NCI-H510A treated with DMSO at 0.1 percent for 48 hours (cell line): Measurements from ENCODE around the gene SAMD4A.

Experiments used
- DNase-seq: peaks from one replicate; lab custom pipeline; 2025; lab: John Stamatoyannopoulos, UW

SAMD4A gene

GRCh38 chr14:54633076-54633475, 66.1 kb downstream of the SAMD4A start:
- no peak for DNase-seq

- no peak for DNase-seq
Measured at GRCh38 chr14:54637270-54638134, 70.6 kb downstream of the SAMD4A start.

- no peak for DNase-seq
Measured at GRCh38 chr14:54638135-54638446, 71.2 kb downstream of the SAMD4A start.

DNA sequence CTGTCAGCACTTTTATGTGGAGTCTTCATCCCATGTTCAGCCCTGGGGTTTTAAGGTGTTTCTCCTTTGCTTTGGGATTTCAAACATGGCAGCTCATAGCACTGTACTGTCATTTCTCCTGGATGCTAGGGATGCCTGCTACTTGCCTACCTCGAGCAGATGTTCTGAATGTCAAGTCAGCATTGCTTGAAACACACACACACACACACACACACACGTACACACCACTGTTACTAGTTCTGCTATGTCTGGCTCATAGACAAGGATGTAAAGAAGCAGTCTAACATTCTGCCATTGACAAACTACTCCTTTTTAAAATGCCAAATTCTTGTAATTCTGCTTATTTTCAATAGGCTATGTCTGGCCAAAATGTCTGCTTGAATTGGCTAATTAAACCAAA, 72.7 kb downstream of the SAMD4A start:
- DNase-seq = no peak

DNA sequence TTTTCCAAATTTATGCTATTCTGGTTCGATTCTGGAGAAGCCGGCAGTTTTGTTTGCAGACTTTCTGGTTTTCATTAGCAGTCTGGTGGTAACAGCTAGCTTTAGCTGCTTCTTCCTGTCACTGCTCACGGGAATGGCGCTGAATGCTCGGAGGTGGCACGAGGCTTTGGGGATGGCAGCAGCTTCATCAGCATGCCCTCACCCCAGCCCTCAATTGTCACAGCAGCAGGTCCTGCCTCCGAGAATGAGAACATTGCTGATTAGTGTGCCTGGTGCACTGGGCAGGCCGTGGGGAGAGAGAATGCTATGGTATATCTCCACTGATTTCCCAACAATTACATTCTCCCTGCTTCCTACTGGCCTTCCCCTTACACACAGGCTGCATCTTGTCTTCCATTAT, 73.6 kb downstream of the SAMD4A start:
- DNase-seq = no peak

GRCh38 chr14:54642121-54642520, 75.2 kb downstream of the SAMD4A start:
- DNase-seq = no peak

DNA sequence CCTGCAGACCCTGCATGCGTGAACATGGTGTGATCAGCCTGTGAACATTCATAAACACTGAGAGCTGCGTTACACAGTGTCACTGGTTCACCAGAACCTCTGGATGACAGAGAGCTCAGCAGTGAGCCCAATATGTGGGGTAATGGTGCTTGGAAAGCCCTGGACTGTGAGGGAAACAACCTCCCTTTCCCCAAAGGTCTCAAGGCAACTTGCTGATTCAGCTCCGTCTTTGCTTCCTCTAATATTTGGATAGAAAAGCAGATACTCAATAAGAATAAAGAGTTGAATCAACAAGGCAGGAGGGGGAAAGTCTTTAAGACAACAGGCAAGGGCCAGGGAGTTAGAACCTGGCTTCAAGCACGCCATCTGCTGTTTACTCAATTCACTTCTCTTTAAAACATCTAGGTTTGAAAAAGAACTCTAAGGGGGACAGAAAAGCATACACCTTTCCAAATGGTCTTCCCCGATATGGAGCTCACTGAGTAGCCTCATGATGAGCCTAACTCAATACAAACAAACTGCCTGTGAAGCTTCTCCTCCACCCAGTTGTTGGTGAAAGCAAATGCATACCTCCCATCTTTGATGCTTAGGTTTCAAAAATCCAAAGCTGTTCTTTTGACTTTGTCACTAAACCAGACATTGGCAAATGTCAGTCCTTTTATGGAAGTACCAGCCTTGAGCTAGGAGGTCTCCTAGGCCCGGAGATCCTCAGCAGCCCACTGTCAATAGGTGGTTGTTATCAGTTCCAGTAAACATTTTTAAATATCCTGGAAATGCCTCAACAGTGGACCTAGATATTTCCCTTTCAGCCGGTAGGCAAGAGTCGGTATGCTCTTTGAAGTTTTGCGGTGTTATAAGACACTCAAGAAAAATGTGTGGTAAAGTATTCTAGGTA, 76.1 kb downstream of the SAMD4A start:
- no peak for DNase-seq

DNA sequence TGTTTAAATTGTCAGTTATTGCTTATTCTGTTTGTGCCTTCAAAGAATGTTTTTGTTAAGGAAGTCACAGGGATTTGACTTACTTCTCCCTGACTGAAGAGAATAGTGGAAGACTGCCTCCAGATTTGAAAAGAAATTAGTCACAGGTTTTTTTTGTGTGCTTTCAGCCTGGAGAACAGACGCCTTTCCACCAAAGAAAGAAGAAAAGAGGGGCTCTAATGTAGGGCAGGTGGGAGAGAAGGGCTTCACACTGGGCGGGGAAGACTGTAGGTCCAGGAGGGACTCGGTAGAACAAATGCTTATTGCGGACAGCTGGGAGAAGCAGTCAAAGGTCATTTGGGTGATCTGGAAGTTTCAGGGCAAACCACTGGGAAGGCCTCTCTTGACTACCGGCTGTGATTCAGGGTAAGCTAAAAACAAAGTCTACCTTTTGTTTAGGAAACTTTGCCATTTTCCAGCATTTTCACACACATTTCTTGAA, 76.8 kb downstream of the SAMD4A start:
- DNase-seq = no peak

- no peak for DNase-seq
Measured at GRCh38 chr14:54645639-54646038, 78.7 kb downstream of the SAMD4A start.

GRCh38 chr14:54646626-54647025, 79.7 kb downstream of the SAMD4A start:
- no peak for DNase-seq

DNA sequence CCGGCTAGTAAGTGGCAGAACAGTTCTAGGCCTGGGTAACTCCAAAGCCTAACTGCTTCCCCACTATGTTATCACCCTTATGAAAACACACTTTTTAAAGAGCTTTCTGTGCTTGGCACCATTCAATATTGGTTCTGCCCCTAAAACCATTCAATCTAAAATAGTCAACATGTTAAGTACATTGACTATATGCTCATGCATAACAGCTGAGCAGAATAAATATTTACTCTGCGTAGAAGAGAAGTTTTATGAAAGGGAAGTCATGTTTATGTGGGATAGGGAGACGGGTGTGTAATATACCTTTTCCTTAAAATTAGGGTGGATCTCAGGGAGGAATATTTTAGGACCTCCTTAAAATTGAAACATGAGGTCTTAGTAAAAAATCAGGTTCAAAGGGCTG, 80.5 kb downstream of the SAMD4A start:
- DNase-seq = peak; percentile 18

GRCh38 chr14:54649056-54649455, 82.1 kb downstream of the SAMD4A start:
- no peak for DNase-seq

DNA sequence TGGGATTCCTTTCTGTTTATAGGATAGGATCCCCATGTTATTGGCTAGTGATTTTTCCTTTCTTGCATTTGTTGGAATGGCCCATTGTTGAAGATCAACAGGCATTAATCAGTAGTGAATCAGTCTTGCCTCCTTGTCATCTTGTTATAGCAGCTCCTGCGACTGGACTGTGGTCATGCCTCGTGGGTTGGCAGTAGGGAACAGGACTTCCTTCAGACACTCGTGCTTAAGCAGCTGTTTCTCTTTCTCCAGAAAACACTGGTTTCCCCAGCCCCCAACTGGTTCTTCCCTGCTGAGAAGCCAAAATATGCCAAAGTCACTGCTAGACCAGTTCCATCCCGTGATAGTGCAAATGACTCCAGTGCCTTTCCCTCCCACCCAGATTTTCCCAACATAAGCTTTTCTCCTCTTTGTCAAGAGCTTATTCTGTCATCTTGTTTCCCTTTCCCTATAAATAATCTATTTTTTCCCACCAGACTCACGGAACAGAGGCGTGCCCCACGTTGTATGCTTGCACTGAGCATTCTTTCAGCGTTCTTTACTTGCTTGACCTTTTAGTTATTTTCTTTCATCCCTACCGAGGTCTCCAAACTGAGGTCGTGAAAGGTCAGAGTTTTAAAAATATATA, 83.5 kb downstream of the SAMD4A start:
- no peak for DNase-seq

GRCh38 chr14:54650959-54651351, 84.0 kb downstream of the SAMD4A start:
- DNase-seq = no peak

- DNase-seq = no peak
Measured at GRCh38 chr14:54651649-54652048, 84.7 kb downstream of the SAMD4A start.

GRCh38 chr14:54652188-54652587, 85.3 kb downstream of the SAMD4A start:
- no peak for DNase-seq

DNA sequence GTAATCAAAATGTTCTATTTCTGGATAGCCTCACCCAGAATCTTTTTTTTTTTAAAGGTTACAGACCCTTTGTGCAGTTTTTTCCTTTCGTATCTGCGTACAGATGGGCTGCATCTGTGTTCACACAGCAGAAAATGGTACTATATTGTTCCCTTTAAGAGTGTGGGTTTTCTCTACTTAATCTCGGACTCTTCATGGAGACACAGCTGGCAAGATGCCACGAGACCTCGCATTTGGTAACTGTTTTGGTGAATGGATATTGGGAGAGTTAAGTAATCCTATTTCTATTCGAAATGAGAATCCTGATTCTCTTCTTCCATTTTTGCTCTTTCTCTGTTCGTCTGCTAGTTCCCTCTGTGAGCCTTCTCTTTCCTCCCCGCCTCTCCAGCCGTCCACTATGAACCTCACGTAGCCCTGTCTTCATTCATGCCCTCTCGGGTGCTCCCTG, 85.7 kb downstream of the SAMD4A start:
- DNase-seq = no peak

GRCh38 chr14:54653712-54654469, 87.0 kb downstream of the SAMD4A start:
- no peak for DNase-seq

DNA sequence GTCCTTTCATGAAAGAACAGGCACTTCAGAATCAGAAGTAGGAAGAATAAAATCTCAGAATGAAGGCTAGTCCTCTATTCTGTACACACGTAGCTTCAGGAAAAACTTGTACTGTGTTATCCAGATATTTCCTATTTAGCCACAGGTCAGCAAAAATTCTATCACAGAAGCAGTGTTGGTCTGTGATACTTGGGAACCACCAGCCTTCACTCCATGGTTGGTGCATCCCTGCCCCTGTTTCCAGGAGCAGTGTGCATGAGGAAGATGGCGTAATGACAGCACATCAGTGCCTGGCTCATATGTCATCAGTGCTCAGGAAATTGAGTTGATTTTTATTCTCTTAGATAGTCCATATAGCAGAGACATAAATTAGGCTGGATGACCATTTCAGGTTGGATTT, 87.7 kb downstream of the SAMD4A start:
- no peak for DNase-seq

DNA sequence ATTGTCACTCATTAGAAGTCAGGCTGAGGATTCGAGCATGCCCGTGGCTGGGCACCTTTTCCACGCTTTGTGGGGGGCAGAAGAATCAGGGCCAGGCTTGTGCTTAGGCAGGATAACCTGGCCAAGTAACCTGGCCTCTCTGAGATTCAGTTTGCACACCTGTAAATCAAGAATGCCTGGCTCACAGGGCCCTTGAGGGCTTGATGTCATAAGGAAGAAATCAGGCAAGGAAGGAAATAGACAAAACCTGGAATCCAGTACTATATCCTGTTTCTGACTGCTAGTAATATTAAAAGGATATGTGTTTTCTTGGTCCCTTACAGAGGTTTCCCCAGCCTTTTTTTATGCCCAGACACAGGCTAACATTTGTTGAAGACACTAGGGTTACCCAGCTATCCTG, 91.9 kb downstream of the SAMD4A start:
- DNase-seq = no peak

- DNase-seq = no peak
Measured at GRCh38 chr14:54659365-54659764, 92.4 kb downstream of the SAMD4A start.

DNA sequence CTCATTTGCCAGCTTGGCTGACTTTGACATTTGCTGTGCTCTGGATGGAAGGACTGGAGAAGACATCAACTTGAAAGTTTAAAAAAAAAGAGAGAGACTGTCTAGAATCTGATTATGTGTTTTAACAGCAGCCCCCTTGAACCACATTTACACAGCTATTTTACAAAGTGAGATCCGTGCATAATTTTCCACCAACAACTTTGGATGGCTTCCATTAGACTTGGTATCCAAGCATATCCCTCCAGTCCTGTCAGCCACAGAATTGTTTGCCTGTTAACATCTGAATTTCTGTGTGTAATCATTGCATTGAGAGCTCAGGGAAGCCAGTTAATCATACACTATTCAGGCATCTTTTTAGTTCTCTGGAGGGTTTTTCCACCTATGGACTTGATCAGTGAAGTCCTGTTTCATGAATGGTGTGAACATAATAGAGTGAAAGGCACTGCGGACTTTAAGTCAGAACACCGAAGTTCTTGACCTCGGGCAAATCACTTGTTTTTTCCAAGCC, 93.7 kb downstream of the SAMD4A start:
- DNase-seq = no peak
